Cardiac fibroblast (primary cell): Measurements from ENCODE around the gene NOXA1.

Experiments used
- DNase-seq, 2 donors: peaks; one replicate each; pipeline versions ENCODE4 v3.0.0 to v3.0.0-alpha.2; 2010; ENCODE audit warnings: low read depth in 2 of 2
- H3K4me3 ChIP-seq, 2 donors: replicated peaks in 1 of 2; 1 replicate in 1 of 2; 2 replicates in 1 of 2; pipeline ENCODE4 v1.5.1; 2011; ENCODE audit warnings: low read depth in 2 of 2, low read length in 2 of 2, mild to moderate bottlenecking in 2 of 2, moderate library complexity in 1 of 2
- CTCF ChIP-seq: IDR thresholded peaks from one replicate; pipeline ENCODE4 v1.5.1; 2011; ENCODE audit warnings: low read depth, mild to moderate bottlenecking, low read length, inconsistent platforms

The NOXA1 gene

GRCh38 chr9:137477778-137478612, 54.8 kb downstream of the NOXA1 start:
- TF ChIP-seq CTCF = no peak
- no peak for DNase-seq
- no peak overlapping the region for H3K4me3 ChIP-seq

DNA sequence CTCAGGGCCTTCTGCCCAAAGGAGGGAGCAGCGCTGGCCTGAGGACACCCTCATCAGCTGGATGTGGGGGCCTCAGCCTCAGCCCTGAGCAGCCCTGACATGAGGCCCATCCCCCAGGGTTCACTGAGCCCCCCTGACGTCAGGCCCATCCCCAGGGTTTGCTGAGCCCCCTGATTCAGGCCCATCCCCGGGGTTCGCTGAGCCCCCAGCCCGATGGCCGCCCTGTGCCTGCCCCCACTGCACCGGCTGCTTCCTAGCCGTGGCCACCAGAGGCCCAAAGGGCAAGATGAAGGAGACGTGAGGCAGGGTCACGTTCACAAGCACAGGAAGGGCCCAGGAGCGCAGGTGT, 55.4 kb downstream of the NOXA1 start:
- DNase-seq = no peak
- no peak for TF ChIP-seq CTCF
- no peak overlapping the region for H3K4me3 ChIP-seq

DNA sequence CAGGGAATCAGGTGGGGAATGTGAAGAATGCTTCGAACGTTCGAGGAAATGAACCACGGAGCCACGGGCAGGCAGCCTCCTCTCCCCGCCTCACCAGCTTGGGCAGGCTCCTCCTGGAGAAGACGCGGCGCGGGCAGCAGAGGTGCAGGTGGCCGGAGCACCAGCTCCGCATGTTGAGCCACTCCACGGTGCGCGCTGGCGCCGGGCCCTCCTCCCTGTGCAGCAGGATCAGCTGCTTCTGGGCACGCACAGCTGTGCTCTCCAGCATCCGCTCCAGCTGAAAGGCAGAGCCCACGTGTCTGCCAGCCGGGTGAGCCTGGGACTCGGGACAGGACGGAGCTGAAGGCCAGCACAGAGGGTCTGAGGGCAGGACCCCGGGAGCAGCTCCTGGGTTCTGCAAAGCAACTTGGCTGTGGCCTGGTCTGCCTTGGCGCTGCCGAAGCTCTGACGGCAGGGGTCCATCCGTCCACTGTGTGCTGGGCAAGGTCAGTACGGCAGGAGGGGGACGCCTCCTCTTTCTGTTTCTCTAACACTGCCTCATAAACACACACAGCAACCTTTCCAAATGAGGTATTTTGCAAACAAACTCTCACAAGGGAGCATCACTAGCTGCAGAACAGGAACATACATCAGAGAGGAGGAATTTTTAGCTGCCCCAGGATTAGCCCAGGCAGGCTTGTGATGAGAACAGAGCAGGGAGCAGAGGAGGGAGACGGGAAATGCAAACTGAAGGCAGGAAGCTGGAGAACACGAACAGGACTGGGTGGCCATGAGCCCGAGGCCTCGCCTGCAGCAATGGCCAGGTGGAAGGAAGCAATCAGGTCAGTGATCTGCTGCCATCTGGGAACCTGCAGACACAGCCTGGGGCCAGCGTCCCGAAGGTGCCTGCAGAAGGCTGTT, 56.0 kb downstream of the NOXA1 start:
- no peak overlapping the region for H3K4me3 ChIP-seq
- TF ChIP-seq CTCF = no peak
- DNase-seq = no peak

- H3K4me3 ChIP-seq = no peak overlapping the region
- DNase-seq = no peak
- TF ChIP-seq CTCF = no peak
Observed at GRCh38 chr9:137479892-137480685, 56.9 kb downstream of the NOXA1 start.

DNA sequence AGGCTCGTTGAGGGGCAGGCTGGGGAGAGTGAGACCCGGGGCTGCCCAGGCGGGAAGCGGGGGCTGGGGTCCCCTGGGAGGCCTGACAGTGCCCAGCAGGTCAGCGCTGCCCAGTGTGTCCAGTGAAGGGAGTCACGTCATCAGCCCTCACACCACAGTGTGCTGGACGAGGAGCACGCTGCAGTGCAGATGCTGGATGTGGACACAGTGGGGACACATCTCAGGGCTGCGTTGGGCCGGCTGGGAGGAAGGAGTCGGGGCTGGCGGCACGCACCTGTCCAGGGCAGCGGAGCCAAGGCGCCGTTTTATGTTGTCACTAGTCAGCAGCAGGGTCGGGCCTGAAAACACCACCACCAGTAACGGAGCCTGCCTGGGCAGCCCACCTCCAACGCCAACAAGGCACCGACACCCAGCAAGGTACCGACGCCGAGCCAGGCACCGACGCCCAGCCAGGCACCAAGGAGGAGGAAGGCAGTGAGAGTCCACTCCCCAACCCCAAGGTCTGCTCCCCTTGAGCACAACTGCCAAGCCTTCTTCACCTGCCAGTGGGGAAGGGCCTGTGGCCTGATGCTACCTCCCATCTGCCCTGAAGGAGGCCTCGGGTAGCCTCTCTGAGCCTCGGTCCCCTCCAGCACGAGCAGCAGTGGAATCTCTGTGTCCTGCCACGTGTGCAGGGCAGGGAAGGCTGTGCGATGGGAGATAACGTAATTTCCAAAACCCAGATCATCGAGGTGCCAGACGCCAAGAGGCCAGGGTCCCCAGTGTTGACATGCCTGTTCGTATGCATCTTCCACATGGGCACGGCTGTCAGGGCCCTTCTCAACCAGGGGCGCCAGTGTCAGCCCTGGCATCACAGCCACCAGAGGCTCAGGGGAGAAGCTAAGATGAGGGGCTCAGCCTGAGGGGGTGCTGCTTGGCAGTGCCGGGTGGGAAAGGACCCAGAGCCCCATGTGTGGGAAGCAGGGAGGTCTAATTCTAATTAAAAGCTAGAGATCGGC, 57.8 kb downstream of the NOXA1 start:
- TF ChIP-seq CTCF = no peak
- DNase-seq = no peak
- H3K4me3 ChIP-seq = no peak overlapping the region
